K562 (cell line): ENCODE results near the gene CHAF1A. TPM values are rescaled to one million over a fixed set of nuclear protein-coding genes. Genes with fewer than 3 reads are reported as not detected.
A peak's percentile ranks its signal among the peaks of the same experiment; 100 is the strongest.

Experiments used
- CBX1 ChIP-seq: sonication (generic); IDR thresholded peaks from 2 replicates; pipeline ENCODE4 v1.6.1; 2016; ENCODE audit warnings: antibody characterized with exemption, low read depth, mild to moderate bottlenecking
- CHD2 ChIP-seq: IDR thresholded peaks from 2 replicates; pipeline ENCODE4 v1.6.1; 2011; ENCODE audit warnings: low read depth, low read length
- CREM ChIP-seq: IDR thresholded peaks from 2 replicates; pipeline ENCODE4 v1.6.1; 2014; ENCODE audit warnings: antibody characterized with exemption, low read depth
- ETS2 ChIP-seq: IDR thresholded peaks from 2 replicates; pipeline ENCODE4 v1.6.1; 2016; ENCODE audit warnings: borderline replicate concordance, missing genetic modification characterization, mild to moderate bottlenecking, moderate library complexity, missing compliant biosample characterization; ENCODE audit not compliant: poor library complexity, severe bottlenecking
- KLF16 ChIP-seq: IDR thresholded peaks from 2 replicates; pipeline ENCODE4 v1.6.1; 2016; ENCODE audit warnings: antibody characterized with exemption
- MCM5 ChIP-seq: fragments of 450-650 bp; IDR thresholded peaks from 2 replicates; pipeline ENCODE4 v1.6.1; 2016; ENCODE audit warnings: low read depth
- MIER1 ChIP-seq: fragments of 450-650 bp; IDR thresholded peaks from 2 replicates; pipeline ENCODE4 v1.6.1; 2016; ENCODE audit warnings: antibody characterized with exemption, mild to moderate bottlenecking, low read depth
- NFYB ChIP-seq: IDR thresholded peaks from 2 replicates; pipeline ENCODE4 v1.6.1; 2011; ENCODE audit warnings: mild to moderate bottlenecking, moderate library complexity; ENCODE audit not compliant: insufficient read length; ENCODE audit errors: extremely low read depth
- POLR2AphosphoS2 ChIP-seq: IDR thresholded peaks from 2 replicates; pipeline ENCODE4 v1.6.1; 2012; ENCODE audit warnings: low read length, improper control_type of control experiment
- SP1 ChIP-seq: sonication (generic); formaldehyde crosslinking; IDR thresholded peaks from 2 replicates; pipeline ENCODE4 v1.8.1; 2022; ENCODE audit warnings: mild to moderate bottlenecking, missing genetic modification reagents
- ZBTB1 ChIP-seq: sonication (generic); formaldehyde crosslinking; IDR thresholded peaks from 2 replicates; pipeline ENCODE4 v1.8.1; 2023; ENCODE audit warnings: missing genetic modification reagents, low read depth, mild to moderate bottlenecking, borderline replicate concordance
- ZC3H8 ChIP-seq: fragments of 450-650 bp; IDR thresholded peaks from 2 replicates; pipeline ENCODE4 v1.6.1; 2017
- ZEB2 ChIP-seq: fragments of 450-650 bp; IDR thresholded peaks from 2 replicates; pipeline ENCODE4 v1.6.1; 2016
- ZNF316 ChIP-seq: fragments of 450-650 bp; IDR thresholded peaks from 2 replicates; pipeline ENCODE4 v1.6.1; 2016
- ZNF584 ChIP-seq: fragments of 200-800 bp; sonication (Bioruptor generic); IDR thresholded peaks from 2 replicates; pipeline ENCODE4 v1.6.1; 2016; ENCODE audit warnings: low read depth, mild to moderate bottlenecking, missing genetic modification characterization, missing compliant biosample characterization
- polyA plus RNA-seq, 8 experiments: library from polyadenylated mRNA; depleted of rRNA in 4 of 8; stranded (reverse) in 5 of 8; unstranded in 3 of 8; fragments of >200 nt; fragmentation: Nextera tagmentation in 2 of 8; fragmentation: Illumina TruSeq in 1 of 8; extraction: Ambion mirVana in 2 of 8; extraction: Trizol in 1 of 8; gene quantifications; 2 replicates each; pipeline versions ENCODE4 v1.2.1 to v1.2.3, GENCODE V29; 2011 to 2014; ENCODE audit warnings: inconsistent platforms in 1 of 8, missing spikeins in 1 of 8
- total RNA-seq, 7 experiments: library from RNA; depleted of rRNA in 6 of 7; stranded (reverse); fragments of >200 nt in 6 of 7; fragmentation: Illumina TruSeq in 2 of 7; extraction: Trizol in 2 of 7; gene quantifications; 2 replicates each; pipeline versions ENCODE4 v1.2.1 to v1.2.3, GENCODE V29; 2011 to 2021; ENCODE audit warnings: low replicate concordance in 1 of 7
- TF ChIP-seq, protein P1 (sequence below): fragments of 450-650 bp; formaldehyde crosslinking; IDR thresholded peaks from 2 replicates; pipeline ENCODE4 v1.4.0; 2020; ENCODE audit warnings: mild to moderate bottlenecking, moderate library complexity
- TF ChIP-seq, protein P2 (sequence below): fragments of 200-800 bp; sonication (Bioruptor generic); IDR thresholded peaks from 2 replicates; pipeline ENCODE4 v1.6.1; 2017; ENCODE audit warnings: missing genetic modification characterization, missing compliant biosample characterization
- TF ChIP-seq, protein P3 (sequence below): fragments of 450-650 bp; formaldehyde crosslinking; IDR thresholded peaks from 2 replicates; pipeline ENCODE4 v1.4.0; 2020; ENCODE audit warnings: mild to moderate bottlenecking, moderate library complexity
- TF ChIP-seq, protein P4 (sequence below): fragments of 250-450 bp; sonication (Bioruptor Pico); IDR thresholded peaks from 2 replicates; pipeline ENCODE4 v1.5.0; 2021; ENCODE audit warnings: mild to moderate bottlenecking, borderline replicate concordance
- TF ChIP-seq, protein P5 (sequence below): sonication (generic); formaldehyde crosslinking; IDR thresholded peaks from 2 replicates; pipeline ENCODE4 v1.8.0; 2022; ENCODE audit warnings: mild to moderate bottlenecking, missing genetic modification reagents, borderline replicate concordance

Gene CHAF1A
- total and polyA plus RNA-seq, 9 of the 15 experiments (the other 6 are each of a cell fraction or from before 2014, with no cell fraction given), result 1.6 to 86.9 (median 45.2) TPM

DNA sequence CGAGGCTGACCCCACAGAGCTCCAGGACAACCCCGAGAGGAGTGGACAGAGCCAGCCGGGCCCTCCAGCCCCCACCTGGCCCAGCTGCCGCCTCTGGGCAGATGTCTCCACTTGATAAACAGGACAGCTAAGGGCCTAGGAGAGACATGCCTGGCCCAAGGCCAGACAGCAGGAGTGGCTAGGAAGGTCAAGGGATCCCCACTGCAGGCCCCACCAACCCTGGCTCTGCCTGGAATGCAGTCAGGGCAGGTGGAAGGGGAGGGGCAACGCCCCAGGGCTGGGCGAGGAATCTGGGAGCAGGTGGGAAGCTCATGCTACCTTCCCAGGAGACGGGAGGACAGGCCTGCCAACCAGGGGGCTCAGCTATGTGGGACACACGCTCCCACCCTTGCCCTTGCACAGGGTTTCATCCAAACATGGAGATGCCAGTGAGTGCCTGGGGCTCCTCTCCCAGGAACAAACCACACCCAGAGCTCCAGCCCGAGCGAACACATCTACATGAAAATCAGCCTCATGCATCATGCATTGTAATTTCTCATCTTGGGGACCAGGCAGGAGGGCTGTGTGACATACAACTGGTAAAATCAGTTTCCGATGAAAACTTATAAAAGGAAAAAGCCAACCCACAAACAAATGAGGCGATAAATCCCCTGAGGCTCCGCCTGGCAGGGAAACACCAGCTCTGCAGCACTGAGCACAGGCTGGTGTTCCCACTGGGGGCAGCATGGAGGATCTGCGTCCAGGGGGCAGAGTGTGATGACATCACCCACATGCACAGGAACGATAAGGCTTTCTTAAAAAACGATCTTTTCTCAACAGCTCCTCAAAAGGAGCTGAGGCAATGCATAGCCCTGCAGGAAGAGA, 27.0 kb upstream of the CHAF1A start (continued):
- TF ChIP-seq MCM5 (no peak), POLR2AphosphoS2 (no peak), ETS2 (tag) (no peak), CREM (peak; percentile 96), ZC3H8 (no peak), CBX1 (no peak), ZNF584 (CRISPR knock-in tag) (no peak), ZEB2 (peak; percentile 26; the same call in 1 of the 2 replicates), ZBTB1 (CRISPR knock-in tag) (no peak), NFYB (no peak), ZNF316 (no peak), MIER1 (no peak), SP1 (CRISPR knock-in tag) (peak; percentile 59; the same call in 1 of the 2 replicates), CHD2 (no peak), KLF16 (peak; percentile 85)
- TF ChIP-seq, protein P1, sequence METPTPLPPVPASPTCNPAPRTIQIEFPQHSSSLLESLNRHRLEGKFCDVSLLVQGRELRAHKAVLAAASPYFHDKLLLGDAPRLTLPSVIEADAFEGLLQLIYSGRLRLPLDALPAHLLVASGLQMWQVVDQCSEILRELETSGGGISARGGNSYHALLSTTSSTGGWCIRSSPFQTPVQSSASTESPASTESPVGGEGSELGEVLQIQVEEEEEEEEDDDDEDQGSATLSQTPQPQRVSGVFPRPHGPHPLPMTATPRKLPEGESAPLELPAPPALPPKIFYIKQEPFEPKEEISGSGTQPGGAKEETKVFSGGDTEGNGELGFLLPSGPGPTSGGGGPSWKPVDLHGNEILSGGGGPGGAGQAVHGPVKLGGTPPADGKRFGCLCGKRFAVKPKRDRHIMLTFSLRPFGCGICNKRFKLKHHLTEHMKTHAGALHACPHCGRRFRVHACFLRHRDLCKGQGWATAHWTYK (CRISPR knock-in tag), result no peak
- TF ChIP-seq, protein P2, sequence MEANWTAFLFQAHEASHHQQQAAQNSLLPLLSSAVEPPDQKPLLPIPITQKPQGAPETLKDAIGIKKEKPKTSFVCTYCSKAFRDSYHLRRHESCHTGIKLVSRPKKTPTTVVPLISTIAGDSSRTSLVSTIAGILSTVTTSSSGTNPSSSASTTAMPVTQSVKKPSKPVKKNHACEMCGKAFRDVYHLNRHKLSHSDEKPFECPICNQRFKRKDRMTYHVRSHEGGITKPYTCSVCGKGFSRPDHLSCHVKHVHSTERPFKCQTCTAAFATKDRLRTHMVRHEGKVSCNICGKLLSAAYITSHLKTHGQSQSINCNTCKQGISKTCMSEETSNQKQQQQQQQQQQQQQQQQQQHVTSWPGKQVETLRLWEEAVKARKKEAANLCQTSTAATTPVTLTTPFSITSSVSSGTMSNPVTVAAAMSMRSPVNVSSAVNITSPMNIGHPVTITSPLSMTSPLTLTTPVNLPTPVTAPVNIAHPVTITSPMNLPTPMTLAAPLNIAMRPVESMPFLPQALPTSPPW, result peak; percentile 79
- TF ChIP-seq, protein P3, sequence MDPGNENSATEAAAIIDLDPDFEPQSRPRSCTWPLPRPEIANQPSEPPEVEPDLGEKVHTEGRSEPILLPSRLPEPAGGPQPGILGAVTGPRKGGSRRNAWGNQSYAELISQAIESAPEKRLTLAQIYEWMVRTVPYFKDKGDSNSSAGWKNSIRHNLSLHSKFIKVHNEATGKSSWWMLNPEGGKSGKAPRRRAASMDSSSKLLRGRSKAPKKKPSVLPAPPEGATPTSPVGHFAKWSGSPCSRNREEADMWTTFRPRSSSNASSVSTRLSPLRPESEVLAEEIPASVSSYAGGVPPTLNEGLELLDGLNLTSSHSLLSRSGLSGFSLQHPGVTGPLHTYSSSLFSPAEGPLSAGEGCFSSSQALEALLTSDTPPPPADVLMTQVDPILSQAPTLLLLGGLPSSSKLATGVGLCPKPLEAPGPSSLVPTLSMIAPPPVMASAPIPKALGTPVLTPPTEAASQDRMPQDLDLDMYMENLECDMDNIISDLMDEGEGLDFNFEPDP (CRISPR knock-in tag), result no peak
- TF ChIP-seq, protein P4, sequence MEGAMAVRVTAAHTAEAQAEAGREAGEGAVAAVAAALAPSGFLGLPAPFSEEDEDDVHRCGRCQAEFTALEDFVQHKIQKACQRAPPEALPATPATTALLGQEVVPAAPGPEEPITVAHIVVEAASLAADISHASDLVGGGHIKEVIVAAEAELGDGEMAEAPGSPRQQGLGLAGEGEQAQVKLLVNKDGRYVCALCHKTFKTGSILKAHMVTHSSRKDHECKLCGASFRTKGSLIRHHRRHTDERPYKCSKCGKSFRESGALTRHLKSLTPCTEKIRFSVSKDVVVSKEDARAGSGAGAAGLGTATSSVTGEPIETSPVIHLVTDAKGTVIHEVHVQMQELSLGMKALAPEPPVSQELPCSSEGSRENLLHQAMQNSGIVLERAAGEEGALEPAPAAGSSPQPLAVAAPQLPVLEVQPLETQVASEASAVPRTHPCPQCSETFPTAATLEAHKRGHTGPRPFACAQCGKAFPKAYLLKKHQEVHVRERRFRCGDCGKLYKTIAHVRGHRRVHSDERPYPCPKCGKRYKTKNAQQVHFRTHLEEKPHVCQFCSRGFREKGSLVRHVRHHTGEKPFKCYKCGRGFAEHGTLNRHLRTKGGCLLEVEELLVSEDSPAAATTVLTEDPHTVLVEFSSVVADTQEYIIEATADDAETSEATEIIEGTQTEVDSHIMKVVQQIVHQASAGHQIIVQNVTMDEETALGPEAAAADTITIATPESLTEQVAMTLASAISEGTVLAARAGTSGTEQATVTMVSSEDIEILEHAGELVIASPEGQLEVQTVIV (CRISPR knock-in tag), result no peak
- TF ChIP-seq, protein P5, sequence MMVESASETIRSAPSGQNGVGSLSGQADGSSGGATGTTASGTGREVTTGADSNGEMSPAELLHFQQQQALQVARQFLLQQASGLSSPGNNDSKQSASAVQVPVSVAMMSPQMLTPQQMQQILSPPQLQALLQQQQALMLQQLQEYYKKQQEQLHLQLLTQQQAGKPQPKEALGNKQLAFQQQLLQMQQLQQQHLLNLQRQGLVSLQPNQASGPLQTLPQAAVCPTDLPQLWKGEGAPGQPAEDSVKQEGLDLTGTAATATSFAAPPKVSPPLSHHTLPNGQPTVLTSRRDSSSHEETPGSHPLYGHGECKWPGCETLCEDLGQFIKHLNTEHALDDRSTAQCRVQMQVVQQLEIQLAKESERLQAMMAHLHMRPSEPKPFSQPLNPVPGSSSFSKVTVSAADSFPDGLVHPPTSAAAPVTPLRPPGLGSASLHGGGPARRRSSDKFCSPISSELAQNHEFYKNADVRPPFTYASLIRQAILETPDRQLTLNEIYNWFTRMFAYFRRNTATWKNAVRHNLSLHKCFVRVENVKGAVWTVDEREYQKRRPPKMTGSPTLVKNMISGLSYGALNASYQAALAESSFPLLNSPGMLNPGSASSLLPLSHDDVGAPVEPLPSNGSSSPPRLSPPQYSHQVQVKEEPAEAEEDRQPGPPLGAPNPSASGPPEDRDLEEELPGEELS (CRISPR knock-in tag), result no peak
